A549 (cell line): ENCODE measurements around the gene NEK11. TPM values are rescaled to one million over a fixed set of nuclear protein-coding genes. Genes with fewer than 3 reads are reported as not detected.

Experiments
- ATAC-seq, 2 experiments: fragments of 200-7000 bp in 1 of 2; fragments of >200 bp in 1 of 2; cut with Nextera tagmentation in 1 of 2; cut with Tn5 transposase in 1 of 2; 3 replicates each; pipeline versions ENCODE4 v1.8.0 to v1.9.1; 2018 to 2020; ENCODE audit warnings: mild to moderate bottlenecking in 1 of 2, moderate library complexity in 1 of 2
- CTCF ChIA-PET: fragments of 300-600 bp; sonication (Branson Sonifier 250); formaldehyde crosslinking; extraction: SDS; loops from one replicate; lab custom pipeline; 2021; ENCODE audit warnings: antibody characterized with exemption, inconsistent platforms; lab: Yijun Ruan, JAX
- POLR2A ChIA-PET: fragments of 350-600 bp; formaldehyde crosslinking; extraction: SDS; loops from one replicate; lab custom pipeline; 2021; ENCODE audit warnings: antibody characterized with exemption, inconsistent platforms; lab: Yijun Ruan, JAX
- DNase-seq, 2 experiments: peaks; one replicate each; pipeline versions ENCODE4 v3.0.0 to v3.0.0-alpha.2; 2011 to 2016; ENCODE audit warnings: low read depth in 1 of 2, low spot score in 1 of 2
- FAIRE-seq: peaks from 2 replicates; lab custom pipeline; 2011; peaks lifted over from hg19 to GRCh38; lab: Jason Lieb, UNC
- H3K27ac ChIP-seq, 2 experiments: fragments of >200 bp; sonication (Bioruptor Twin); formaldehyde crosslinking; 3 replicates each; pipeline ENCODE4 v1.5.1; 2016 to 2017
- H3K4me1 ChIP-seq: fragments of >200 bp; sonication (Bioruptor Twin); formaldehyde crosslinking; 3 replicates; pipeline ENCODE4 v1.6.1; 2016
- H3K4me2 ChIP-seq: fragments of >200 bp; sonication (Bioruptor Twin); formaldehyde crosslinking; 3 replicates; pipeline ENCODE4 v1.6.1; 2016
- H3K4me3 ChIP-seq: fragments of >200 bp; sonication (Bioruptor Twin); formaldehyde crosslinking; 3 replicates; pipeline ENCODE4 v1.5.1; 2016
- H3K9me3 ChIP-seq: fragments of >200 bp; sonication (Bioruptor Twin); formaldehyde crosslinking; 3 replicates; pipeline ENCODE4 v1.6.1; 2016
- BHLHE40 ChIP-seq: IDR thresholded peaks from 2 replicates; pipeline ENCODE4 v1.6.1; 2012; ENCODE audit warnings: low read depth, low read length, inconsistent platforms
- CBX2 ChIP-seq: fragments of 200-600 bp; sonication (generic); IDR thresholded peaks from 2 replicates; pipeline ENCODE4 v1.6.1; 2016; ENCODE audit warnings: low read depth, mild to moderate bottlenecking, borderline replicate concordance
- CHD4 ChIP-seq: fragments of 200-600 bp; sonication (generic); IDR thresholded peaks from 2 replicates; pipeline ENCODE4 v1.6.1; 2016; ENCODE audit warnings: antibody characterized with exemption, mild to moderate bottlenecking, borderline replicate concordance
- EHMT2 ChIP-seq: fragments of 200-600 bp; sonication (generic); IDR thresholded peaks from 2 replicates; pipeline ENCODE4 v1.6.1; 2016; ENCODE audit warnings: antibody characterized with exemption, low read depth, mild to moderate bottlenecking, moderate library complexity
- ESRRA ChIP-seq: fragments of 150-350 bp; IDR thresholded peaks from 2 replicates; pipeline ENCODE4 v1.6.1; 2014; ENCODE audit warnings: mild to moderate bottlenecking, low read length, borderline replicate concordance
- FOSL2 ChIP-seq, 2 experiments: fragments of 450-650 bp in 1 of 2; fragments of >200 bp in 1 of 2; sonication (Bioruptor Twin) in 1 of 2; formaldehyde crosslinking; IDR thresholded peaks; 2 replicates each; pipeline versions ENCODE4 v1.5.0 to v1.6.1; 2016 to 2020; ENCODE audit warnings: mild to moderate bottlenecking in 1 of 2, moderate library complexity in 1 of 2
- GATA3 ChIP-seq: IDR thresholded peaks from 2 replicates; pipeline ENCODE4 v1.6.1; 2012; ENCODE audit warnings: borderline replicate concordance
- HEYL ChIP-seq: fragments of 250-450 bp; sonication (Bioruptor Pico); IDR thresholded peaks from 2 replicates; pipeline ENCODE4 v1.8.0; 2021; ENCODE audit warnings: mild to moderate bottlenecking, moderate library complexity
- HOXB5 ChIP-seq: fragments of 250-450 bp; sonication (Bioruptor Pico); IDR thresholded peaks from 2 replicates; pipeline ENCODE4 v1.5.0; 2020; ENCODE audit warnings: mild to moderate bottlenecking, moderate library complexity
- JUN ChIP-seq, 2 experiments: fragments of >200 bp; sonication (Bioruptor Twin); formaldehyde crosslinking; IDR thresholded peaks; 2 replicates in 1 of 2; 3 replicates in 1 of 2; pipeline ENCODE4 v1.6.1; 2016 to 2017
- JUNB ChIP-seq: fragments of >200 bp; sonication (Bioruptor Twin); formaldehyde crosslinking; IDR thresholded peaks from 2 replicates; pipeline ENCODE4 v1.6.1; 2016
- KDM1A ChIP-seq: fragments of 200-600 bp; sonication (generic); IDR thresholded peaks from 2 replicates; pipeline ENCODE4 v1.6.1; 2016; ENCODE audit warnings: low read depth, mild to moderate bottlenecking
- MAFK ChIP-seq: fragments of 450-650 bp; IDR thresholded peaks from 2 replicates; pipeline ENCODE4 v1.6.1; 2014; ENCODE audit not compliant: partially characterized antibody
- NR3C1 ChIP-seq: fragments of >200 bp; sonication (Bioruptor Twin); formaldehyde crosslinking; IDR thresholded peaks from 3 replicates; pipeline ENCODE4 v1.6.1; 2017
- RAD21 ChIP-seq, 2 experiments: fragments of >200 bp in 1 of 2; sonication (Bioruptor Twin) in 1 of 2; formaldehyde crosslinking in 1 of 2; IDR thresholded peaks in 1 of 2; conservative IDR thresholded peaks in 1 of 2; 2 replicates in 1 of 2; 3 replicates in 1 of 2; pipeline ENCODE4 v1.6.1; 2012 to 2018; ENCODE audit warnings: inconsistent platforms in 1 of 2
- SMC3 ChIP-seq: fragments of >200 bp; sonication (Bioruptor Twin); formaldehyde crosslinking; IDR thresholded peaks from 3 replicates; pipeline ENCODE4 v1.6.1; 2018; ENCODE audit warnings: inconsistent platforms
- SREBF2 ChIP-seq: fragments of 450-650 bp; IDR thresholded peaks from 2 replicates; pipeline ENCODE4 v1.6.1; 2014; ENCODE audit warnings: mild to moderate bottlenecking, moderate library complexity
- TP53 ChIP-seq: fragments of 250-450 bp; sonication (Bioruptor Pico); IDR thresholded peaks from 2 replicates; pipeline ENCODE4 v1.5.0; 2021; ENCODE audit warnings: mild to moderate bottlenecking, moderate library complexity
- ZC3H11A ChIP-seq: fragments of 450-650 bp; IDR thresholded peaks from 2 replicates; pipeline ENCODE4 v1.6.1; 2014; ENCODE audit warnings: antibody characterized with exemption, mild to moderate bottlenecking
- ZNF302 ChIP-seq: fragments of 250-450 bp; sonication (Bioruptor Pico); IDR thresholded peaks from 2 replicates; pipeline ENCODE4 v1.9.0; 2021; ENCODE audit warnings: inconsistent platforms, mild to moderate bottlenecking, moderate library complexity
- WGBS: methylation state at CpG from one replicate; pipeline ENCODE4 v1.1.6; 2017; ENCODE audit errors: missing lambda C conversion rate; 5-methylcytosine and 5-hydroxymethylcytosine counted together
- polyA plus RNA-seq, 4 experiments: library from polyadenylated mRNA; depleted of rRNA in 3 of 4; stranded (reverse); fragments of >200 nt; fragmentation: RNase III in 1 of 4; extraction: RNeasy Plus Mini Kit Qiagen cat#74134 plus additional on column Dnase treatment in 1 of 4; gene quantifications; 2 replicates in 3 of 4; 3 replicates in 1 of 4; pipeline ENCODE4 v1.2.3, GENCODE V29; 2011 to 2017
- TF ChIP-seq, protein P1 (sequence below): IDR thresholded peaks from 2 replicates; pipeline ENCODE4 v1.6.1; 2012; ENCODE audit warnings: low read depth, borderline replicate concordance
- TF ChIP-seq, protein P2 (sequence below): IDR thresholded peaks from 2 replicates; pipeline ENCODE4 v1.6.1; 2012

Gene NEK11
- polyA plus RNA-seq, 2 of the 4 experiments (the other 2 are of a cell fraction): 5.8 to 8.9 TPM

GRCh38 chr3:131228522-131228921 lies 201.8 kb downstream of the NEK11 start:
- Histone ChIP-seq H3K9me3 (no peaks in the 10 kb centered on the region), H3K4me1 (no peaks in the 10 kb centered on the region), H3K4me3 (no peak overlapping the region), H3K27ac (no peak overlapping the region), H3K4me2 (no peak overlapping the region)
- ChIA-PET CTCF (no interaction called here), POLR2A (no interaction called here)
- FAIRE-seq: no peak
- TF ChIP-seq NR3C1 (no peak), JUN (IDR thresholded peaks at IDR 0.05) (no peak), JUNB (no peak), FOSL2 (IDR thresholded peaks at IDR 0.05) (no peak), FOSL2 (CRISPR knock-in tag; IDR thresholded peaks at IDR 0.05) (no peak), MAFK (no peak), HEYL (CRISPR knock-in tag) (no peak), EHMT2 (no peak), CHD4 (no peak), BHLHE40 (no peak), ZNF302 (CRISPR knock-in tag) (no peak), CBX2 (no peak), GATA3 (no peak), HOXB5 (CRISPR knock-in tag) (no peak)
- TF ChIP-seq, protein P1, sequence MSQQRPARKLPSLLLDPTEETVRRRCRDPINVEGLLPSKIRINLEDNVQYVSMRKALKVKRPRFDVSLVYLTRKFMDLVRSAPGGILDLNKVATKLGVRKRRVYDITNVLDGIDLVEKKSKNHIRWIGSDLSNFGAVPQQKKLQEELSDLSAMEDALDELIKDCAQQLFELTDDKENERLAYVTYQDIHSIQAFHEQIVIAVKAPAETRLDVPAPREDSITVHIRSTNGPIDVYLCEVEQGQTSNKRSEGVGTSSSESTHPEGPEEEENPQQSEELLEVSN: no peak
- TF ChIP-seq, protein P2, sequence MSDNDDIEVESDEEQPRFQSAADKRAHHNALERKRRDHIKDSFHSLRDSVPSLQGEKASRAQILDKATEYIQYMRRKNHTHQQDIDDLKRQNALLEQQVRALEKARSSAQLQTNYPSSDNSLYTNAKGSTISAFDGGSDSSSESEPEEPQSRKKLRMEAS: no peak
- 90% methylated on average over 3 of the region's 3 CpGs for WGBS
- DNase-seq: no peak
- ATAC-seq: no peak

- CTCF ChIA-PET: no interaction called here
- peak in 1 of 2 experiments; percentile 4 for DNase-seq
- 96% methylated on average over 3 of the region's 3 CpGs for WGBS
- Histone ChIP-seq H3K9me3 (no peaks in the 10 kb centered on the region), H3K4me3 (no peak overlapping the region), H3K4me1 (no peaks in the 10 kb centered on the region), H3K4me2 (no peak overlapping the region), H3K27ac (no peak overlapping the region)
- POLR2A ChIA-PET: no interaction called here
- FAIRE-seq: no peak
- TF ChIP-seq RAD21 (conservative IDR thresholded peaks at IDR 0.05 in 1 of 2, IDR thresholded peaks at IDR 0.05 in 1 of 2): peak; percentile 30 to 33; a peak in 4 of 5 replicates
- TF ChIP-seq KDM1A: no peak
- no peak; a peak in 1 of 6 replicates for ATAC-seq
These were observed 205.2 kb downstream of the NEK11 start for GRCh38 chr3:131231710-131232389.

GRCh38 chr3:131232711-131233267 lies 206.1 kb downstream of the NEK11 start:
- 87% methylated on average over 3 of the region's 3 CpGs for WGBS
- POLR2A ChIA-PET: no interaction called here

DNA sequence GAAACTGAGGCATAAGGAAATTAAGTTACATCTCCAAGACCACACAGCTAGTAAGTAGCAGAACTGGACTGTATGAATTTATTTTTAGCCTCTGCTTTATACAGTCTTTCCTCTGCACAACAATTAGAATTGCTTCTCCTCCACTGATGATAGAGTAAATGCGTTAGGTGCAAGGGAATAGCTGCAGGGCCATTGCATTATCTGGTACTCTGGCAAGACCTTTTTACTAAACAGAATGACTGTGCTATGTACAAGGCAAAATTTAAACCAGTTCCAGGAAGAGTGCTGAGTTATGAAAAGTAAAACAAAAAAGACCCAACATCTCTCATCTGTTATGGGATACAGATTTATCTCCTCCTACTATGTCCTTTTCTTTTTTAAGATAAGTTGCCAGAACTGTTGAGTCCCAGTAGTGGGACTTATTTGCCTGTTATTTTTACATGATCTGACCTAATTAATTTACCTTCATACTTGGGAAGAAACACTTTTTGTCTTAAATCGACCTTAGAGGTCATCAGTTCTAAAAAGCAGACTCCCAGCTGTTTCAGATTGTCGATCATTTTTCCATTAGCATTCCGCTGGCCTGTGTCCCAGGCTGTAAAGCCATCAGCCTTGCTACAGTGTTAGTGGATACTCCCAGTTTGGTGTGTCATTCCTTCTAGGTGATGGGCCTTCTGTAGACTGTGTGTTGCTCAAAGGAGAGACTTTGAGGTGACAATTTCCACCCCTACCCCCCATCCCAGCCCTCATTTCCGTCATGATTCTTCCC lies 207.4 kb downstream of the NEK11 start:
- ChIA-PET CTCF (no interaction called here), POLR2A (no interaction called here)
- Histone ChIP-seq H3K27ac (no peak overlapping the region), H3K4me2 (no peak overlapping the region), H3K4me1 (no peaks in the 10 kb centered on the region), H3K9me3 (no peaks in the 10 kb centered on the region), H3K4me3 (no peak overlapping the region)
- TF ChIP-seq SMC3 (no peak), NR3C1 (no peak), KDM1A (no peak), CBX2 (no peak), ZC3H11A (no peak)
- ATAC-seq (no peak), FAIRE-seq (no peak), DNase-seq (no peak)
- WGBS: 70% methylated on average over 5 of the region's 5 CpGs

More at GRCh38 chr3:131232711-131233267, 206.1 kb downstream of the NEK11 start:
- ATAC-seq: no peak
- H3K4me2 ChIP-seq: no peak overlapping the region
- TF ChIP-seq CHD4 (no peak), SREBF2 (no peak), TP53 (no peak), ESRRA (no peak)
- no peaks in the 10 kb centered on the region for H3K9me3 ChIP-seq
- CTCF ChIA-PET: no interaction called here
- H3K4me1 ChIP-seq: no peaks in the 10 kb centered on the region
- H3K4me3 ChIP-seq: no peak overlapping the region
- FAIRE-seq: no peak
- no peak for DNase-seq
- H3K27ac ChIP-seq: no peak overlapping the region
